HG03139 (cell line): ENCODE data around the gene ARHGEF7.

Experiments used
- ATAC-seq: cut with Tn5 transposase; IDR thresholded peaks from one replicate; pipeline ENCODE4 v1.9.1; 2021; ENCODE audit not compliant: unreplicated experiment

The ARHGEF7 gene

GRCh38 chr13:111216166-111216960 lies 101.3 kb downstream of the ARHGEF7 start:
- ATAC-seq, result no peak

- ATAC-seq, result no peak
Observed at GRCh38 chr13:111217641-111218040, 102.5 kb downstream of the ARHGEF7 start.

- no peak for ATAC-seq
Observed at GRCh38 chr13:111219280-111219679, 104.2 kb downstream of the ARHGEF7 start.

- ATAC-seq, result no peak
Observed at GRCh38 chr13:111219950-111220349, 104.8 kb downstream of the ARHGEF7 start.

GRCh38 chr13:111225166-111225565 lies 110.1 kb downstream of the ARHGEF7 start:
- no peak for ATAC-seq

- no peak for ATAC-seq
Observed at GRCh38 chr13:111225810-111226546, 110.9 kb downstream of the ARHGEF7 start.

GRCh38 chr13:111227405-111227804 lies 112.3 kb downstream of the ARHGEF7 start:
- no peak for ATAC-seq

- no peak for ATAC-seq
Observed at GRCh38 chr13:111228262-111229144, 113.4 kb downstream of the ARHGEF7 start.

- ATAC-seq, result no peak
Observed at GRCh38 chr13:111230385-111230930, 115.3 kb downstream of the ARHGEF7 start.

- ATAC-seq, result no peak
Observed at GRCh38 chr13:111232191-111232590, 117.1 kb downstream of the ARHGEF7 start.

- no peak for ATAC-seq
Observed at GRCh38 chr13:111233080-111233479, 118.0 kb downstream of the ARHGEF7 start.

- ATAC-seq, result no peak
Observed at GRCh38 chr13:111239764-111240670, 124.9 kb downstream of the ARHGEF7 start.

GRCh38 chr13:111241006-111241755 lies 126.1 kb downstream of the ARHGEF7 start:
- no peak for ATAC-seq

- ATAC-seq, result no peak
Observed at GRCh38 chr13:111241862-111242261, 126.8 kb downstream of the ARHGEF7 start.

GRCh38 chr13:111242585-111242984 lies 127.5 kb downstream of the ARHGEF7 start:
- no peak for ATAC-seq

- no peak for ATAC-seq
Observed at GRCh38 chr13:111243981-111244380, 128.9 kb downstream of the ARHGEF7 start.

GRCh38 chr13:111245576-111246384 lies 130.7 kb downstream of the ARHGEF7 start:
- ATAC-seq, result no peak

GRCh38 chr13:111247552-111247951 lies 132.4 kb downstream of the ARHGEF7 start:
- no peak for ATAC-seq
